Measurements from ENCODE around the gene HSPBAP1. TPM values are rescaled to one million over a fixed set of nuclear protein-coding genes. Genes with fewer than 3 reads are reported as not detected.
"Not testable (repeated sequence)": the region's sequence is repeated elsewhere in the genome, so short reads cannot be mapped to it uniquely, and the experiment has no call there.

Gene HSPBAP1
- total RNA-seq, 1 experiment from 2014 or later: 3.7 TPM

GRCh38 chr3:122773944-122774509 is 19.6 kb downstream of the HSPBAP1 start:
- Histone ChIP-seq H3K27me3 (replicated peaks) (no peaks in the 10 kb centered on the region), H3K4me3 (no peak overlapping the region), H3K9me3 (replicated peaks) (no peaks in the 10 kb centered on the region), H3K36me3 (no peaks in the 10 kb centered on the region), H3K27ac (no peak overlapping the region), H3K4me1 (replicated peaks) (no peaks in the 10 kb centered on the region)
- no peak for DNase-seq (ENCODE audit: low read depth in 1 of 2, low spot score in 2 of 2)

- no peaks in the 10 kb centered on the region for H3K36me3 ChIP-seq
- H3K4me1 ChIP-seq (replicated peaks): no peaks in the 10 kb centered on the region
- no peaks in the 10 kb centered on the region for H3K27me3 ChIP-seq (replicated peaks)
- H3K4me3 ChIP-seq: no peak overlapping the region
- H3K9me3 ChIP-seq (replicated peaks): no peaks in the 10 kb centered on the region
- no peak overlapping the region for H3K27ac ChIP-seq
- DNase-seq (ENCODE audit: low read depth in 1 of 2, low spot score in 2 of 2): no peak
Observed at GRCh38 chr3:122772827-122773226, 20.8 kb downstream of the HSPBAP1 start.

GRCh38 chr3:122770521-122771202 is 23.0 kb downstream of the HSPBAP1 start:
- Histone ChIP-seq H3K4me1 (replicated peaks) (no peaks in the 10 kb centered on the region), H3K27me3 (replicated peaks) (no peaks in the 10 kb centered on the region), H3K36me3 (no peaks in the 10 kb centered on the region), H3K27ac (no peak overlapping the region), H3K4me3 (no peak overlapping the region), H3K9me3 (replicated peaks) (no peaks in the 10 kb centered on the region)
- no peak for DNase-seq (ENCODE audit: low read depth in 1 of 2, low spot score in 2 of 2)

GRCh38 chr3:122767540-122768372 is 25.9 kb downstream of the HSPBAP1 start:
- Histone ChIP-seq H3K9me3 (replicated peaks) (no peaks in the 10 kb centered on the region), H3K27ac (no peak overlapping the region), H3K36me3 (no peaks in the 10 kb centered on the region), H3K4me1 (replicated peaks) (no peaks in the 10 kb centered on the region), H3K4me3 (no peak overlapping the region), H3K27me3 (replicated peaks) (no peaks in the 10 kb centered on the region)
- no peak for DNase-seq (ENCODE audit: low read depth in 1 of 2, low spot score in 2 of 2)

GRCh38 chr3:122766430-122766829 is 27.2 kb downstream of the HSPBAP1 start:
- DNase-seq (ENCODE audit: low read depth in 1 of 2, low spot score in 2 of 2): no peak
- no peaks in the 10 kb centered on the region for H3K27me3 ChIP-seq (replicated peaks)
- no peak overlapping the region for H3K4me3 ChIP-seq
- H3K4me1 ChIP-seq (replicated peaks): no peaks in the 10 kb centered on the region
- no peaks in the 10 kb centered on the region for H3K9me3 ChIP-seq (replicated peaks)
- H3K27ac ChIP-seq: no peak overlapping the region
- H3K36me3 ChIP-seq: no peaks in the 10 kb centered on the region

GRCh38 chr3:122760453-122761271 is 33.0 kb downstream of the HSPBAP1 start:
- no peaks in the 10 kb centered on the region for H3K27me3 ChIP-seq (replicated peaks)
- H3K9me3 ChIP-seq (replicated peaks): no peaks in the 10 kb centered on the region
- DNase-seq (ENCODE audit: low read depth in 1 of 2, low spot score in 2 of 2): no peak

GRCh38 chr3:122758877-122759560 is 34.6 kb downstream of the HSPBAP1 start:
- DNase-seq (ENCODE audit: low read depth in 1 of 2, low spot score in 2 of 2): no peak
- H3K4me1 ChIP-seq (replicated peaks): no peaks in the 10 kb centered on the region

More at GRCh38 chr3:122760453-122761271, 33.0 kb downstream of the HSPBAP1 start:
- no peaks in the 10 kb centered on the region for H3K36me3 ChIP-seq
- no peak overlapping the region for H3K4me3 ChIP-seq
- no peak overlapping the region for H3K27ac ChIP-seq
- H3K4me1 ChIP-seq (replicated peaks): no peaks in the 10 kb centered on the region

GRCh38 chr3:122755491-122755890 is 38.1 kb downstream of the HSPBAP1 start:
- Histone ChIP-seq H3K27me3 (replicated peaks) (no peaks in the 10 kb centered on the region), H3K9me3 (replicated peaks) (no peaks in the 10 kb centered on the region), H3K4me1 (replicated peaks) (no peaks in the 10 kb centered on the region), H3K36me3 (peaks cover 8% of the 10 kb centered on the region), H3K27ac (no peak overlapping the region), H3K4me3 (no peak overlapping the region)
- no peak for DNase-seq (ENCODE audit: low read depth in 1 of 2, low spot score in 2 of 2)

More at GRCh38 chr3:122758877-122759560, 34.6 kb downstream of the HSPBAP1 start:
- Histone ChIP-seq H3K27ac (no peak overlapping the region), H3K9me3 (replicated peaks) (no peaks in the 10 kb centered on the region), H3K4me3 (no peak overlapping the region), H3K36me3 (peaks cover 8% of the 10 kb centered on the region), H3K27me3 (replicated peaks) (no peaks in the 10 kb centered on the region)

- peak in 1 of 2 experiments; percentile 2 for DNase-seq (ENCODE audit: low read depth in 1 of 2, low spot score in 2 of 2)
- Histone ChIP-seq H3K9me3 (replicated peaks) (no peaks in the 10 kb centered on the region), H3K27me3 (replicated peaks) (no peaks in the 10 kb centered on the region), H3K27ac (no peak overlapping the region), H3K4me1 (replicated peaks) (no peaks in the 10 kb centered on the region), H3K36me3 (peaks cover 8% of the 10 kb centered on the region), H3K4me3 (no peak overlapping the region)
Observed at GRCh38 chr3:122754929-122755328, 38.7 kb downstream of the HSPBAP1 start.

GRCh38 chr3:122748347-122748746 is 45.3 kb downstream of the HSPBAP1 start:
- Histone ChIP-seq H3K4me3 (no peak overlapping the region), H3K4me1 (replicated peaks) (no peaks in the 10 kb centered on the region)
- no peak for DNase-seq (ENCODE audit: low read depth in 1 of 2, low spot score in 2 of 2)

GRCh38 chr3:122747295-122747694 is 46.3 kb downstream of the HSPBAP1 start:
- H3K27ac ChIP-seq; H3K4me3 ChIP-seq; H3K9me3 ChIP-seq (replicated peaks); H3K36me3 ChIP-seq; DNase-seq (ENCODE audit: low read depth in 1 of 2, low spot score in 2 of 2); H3K27me3 ChIP-seq (replicated peaks); H3K4me1 ChIP-seq (replicated peaks): not testable (repeated sequence)

More at GRCh38 chr3:122748347-122748746, 45.3 kb downstream of the HSPBAP1 start:
- Histone ChIP-seq H3K27me3 (replicated peaks) (no peaks in the 10 kb centered on the region), H3K36me3 (no peaks in the 10 kb centered on the region), H3K27ac (no peak overlapping the region), H3K9me3 (replicated peaks) (no peaks in the 10 kb centered on the region)

- no peaks in the 10 kb centered on the region for H3K4me1 ChIP-seq (replicated peaks)
- no peak overlapping the region for H3K27ac ChIP-seq
- no peak for DNase-seq (ENCODE audit: low read depth in 1 of 2, low spot score in 2 of 2)
- no peaks in the 10 kb centered on the region for H3K27me3 ChIP-seq (replicated peaks)
- H3K4me3 ChIP-seq: no peak overlapping the region
- H3K36me3 ChIP-seq: 0 out of 2 replicates have a peak, but pooled peaks cover 3% of the 10 kb centered on the region
- H3K9me3 ChIP-seq (replicated peaks): no peaks in the 10 kb centered on the region
Observed at GRCh38 chr3:122745369-122746021, 48.1 kb downstream of the HSPBAP1 start.

Measured in SJSA1 (cell line).